Heart left ventricle (tissue), 16 donors: ENCODE results near the gene ATXN7L1. TPM values are rescaled to one million over a fixed set of nuclear protein-coding genes. Genes with fewer than 3 reads are reported as not detected.
A peak's percentile ranks its signal among the peaks of the same experiment; 100 is the strongest.

Experiments
- ATAC-seq, 4 donors: fragments of 200-7000 bp; cut with Tn5 transposase; one replicate each; pipeline ENCODE4 v1.9.1; 2020 to 2022; ENCODE audit warnings: moderate library complexity in 4 of 4, mild to moderate bottlenecking in 3 of 4, moderate number of reproducible peaks in 1 of 4
- DNase-seq, 5 donors: peaks; one replicate each; pipeline ENCODE4 v3.0.0-alpha.2; 2020
- H3K27ac ChIP-seq, 12 donors: fragments of 200-600 bp; sonication (generic) in 4 of 12; one replicate each; pipeline versions ENCODE4 v1.5.0 to v1.8.0; 2016 to 2022; ENCODE audit warnings: mild to moderate bottlenecking in 2 of 12
- H3K27me3 ChIP-seq, 9 donors: fragments of 200-600 bp; sonication (generic) in 2 of 9; one replicate each; pipeline versions ENCODE4 v1.5.1 to v1.8.0; 2016 to 2022; ENCODE audit warnings: mild to moderate bottlenecking in 3 of 9
- H3K36me3 ChIP-seq, 9 donors: fragments of 200-600 bp; sonication (generic) in 2 of 9; one replicate each; pipeline versions ENCODE4 v1.5.0 to v1.8.0; 2018 to 2022; ENCODE audit warnings: mild to moderate bottlenecking in 2 of 9
- H3K4me1 ChIP-seq, 12 donors: fragments of 200-600 bp; sonication (generic) in 4 of 12; one replicate each; pipeline versions ENCODE4 v1.5.0 to v1.8.0; 2016 to 2022; ENCODE audit warnings: mild to moderate bottlenecking in 3 of 12
- H3K4me3 ChIP-seq, 12 donors: fragments of 200-600 bp; sonication (generic) in 4 of 12; one replicate each; pipeline versions ENCODE4 v1.5.0 to v1.8.0; 2017 to 2022; ENCODE audit warnings: mild to moderate bottlenecking in 9 of 12, moderate library complexity in 4 of 12
- H3K9me3 ChIP-seq, 12 donors: fragments of 200-600 bp; sonication (generic) in 4 of 12; one replicate each; pipeline versions ENCODE4 v1.5.0 to v1.8.0; 2016 to 2022; ENCODE audit warnings: mild to moderate bottlenecking in 1 of 12
- CTCF ChIP-seq, 12 donors: fragments of 200-600 bp; sonication (generic) in 4 of 12; IDR thresholded peaks; one replicate each; pipeline versions ENCODE4 v1.5.0 to v1.8.0; 2018 to 2022; ENCODE audit warnings: antibody characterized with exemption in 12 of 12, mild to moderate bottlenecking in 5 of 12
- POLR2A ChIP-seq, 2 donors: fragments of 450-650 bp; IDR thresholded peaks; one replicate each; pipeline ENCODE4 v1.6.1; 2017; ENCODE audit warnings: antibody characterized with exemption in 2 of 2, mild to moderate bottlenecking in 2 of 2, moderate library complexity in 2 of 2
- WGBS, 4 donors: extraction: QIAGEN DNeasy Blood & Tissue Kit in 2 of 4; methylation state at CpG; one replicate each; pipeline versions ENCODE4 v1.1.5 to v1.1.7; 2013 to 2018; 5-methylcytosine and 5-hydroxymethylcytosine counted together
- intact Hi-C, 10 donors: fragments of 100-400 bp; cut with DNase I; formaldehyde crosslinking; loops; one replicate each; pipeline versions ENCODE4 v1.11.1 to v1.14.2; 2022
- polyA plus RNA-seq, 2 donors: library from polyadenylated mRNA; stranded (reverse); fragments of 200-250 nt; gene quantifications; one replicate each; pipeline ENCODE4 v1.2.3, GENCODE V29; 2013
- total RNA-seq, 9 donors: library from RNA; depleted of rRNA in 2 of 9; stranded (reverse); fragments of >200 nt in 2 of 9; fragmentation: NEBNext Ultra II Directional in 3 of 9; extraction: Animal tissue kit (Norgen Biotek cat#: 25700) in 3 of 9; gene quantifications; one replicate each; pipeline versions ENCODE4 v1.1.0 to v1.2.4, GENCODE V29; 2016 to 2023
- donor health status: ischemic (EF 13 %, LVEDD 7.1; RV severe dilation, severe dysfunction).
- donor health status: healthy with polysubstance abuse.
- donor health status: DM: no; HTN: yes; CAD: no.
- donor health status: DM: no; HTN: no; CAD: no.
- donor health status: ischemic (EF 25% LVEDD 6.9; RV normal size, moderate dysfunction).
- donor health status: ischemic (EF 25% LVEDD 5.7; RV mildly dilated, moderate dysfunction).
- donor health status: healthy.
- donor health status: DM: yes; HTN: yes; CAD: no.
- donor health status: ischemic (EF 35%, LVEDD 5.7; RV mildly dilated, moderate dysfunction).
- donor health status: nonischemic (EF 11% LVEDD 7.7; RV severe dilation, severe dysfunction).
- donor health status: DM: yes; HTN: yes; CAD: no.
- donor health status: PGD.
- donor health status: ischemic (EF 29% LVEDD 5.4; RV normal size, mild dysfunction).
- donor health status: nonischemic (EF 23%, LVEDD 6.1; RV moderate dilation, normal function).

Gene ATXN7L1
- total and polyA plus RNA-seq, 11 donors: 2.0 to 10.6 (median 3.6) TPM

GRCh38 chr7:105653441-105654005, 222.9 kb downstream of the ATXN7L1 start:
- Histone ChIP-seq H3K4me3 (no peak overlapping the region), H3K4me1 (peaks cover 0 to 24% (median 15%) of the 10 kb centered on the region in 12 donors), H3K36me3 (peaks cover 0 to 20% (median 0%) of the 10 kb centered on the region in 9 donors), H3K9me3 (no peaks in the 10 kb centered on the region), H3K27me3 (no peaks in the 10 kb centered on the region), H3K27ac (no peak overlapping the region)
- DNase-seq (no peak), ATAC-seq (no peak)
- intact Hi-C loops: loop anchor here (2.0 to 10.0 kb wide), 15 partner anchors 37 to 514 kb away; partner anchors contain the start of gene ATXN7L1 (in 7 of the 10)
- no peak for TF ChIP-seq CTCF (IDR thresholded peaks at IDR 0.05)
- TF ChIP-seq POLR2A (IDR thresholded peaks at IDR 0.05): no peak
- WGBS, 4 donors: 86 to 95% (median 88%) methylated on average over 6 of the region's 6 CpGs

- no peak overlapping the region for H3K27ac ChIP-seq
- peaks cover 0 to 25% (median 15%) of the 10 kb centered on the region in 12 donors for H3K4me1 ChIP-seq
- no peaks in the 10 kb centered on the region for H3K27me3 ChIP-seq
- H3K9me3 ChIP-seq: no peaks in the 10 kb centered on the region
- intact Hi-C loops: loop anchor here (1.0 to 10.0 kb wide), 16 partner anchors 38 to 515 kb away; partner anchors contain the start of gene ATXN7L1 (in 7 of the 10)
- DNase-seq (peak; percentile 68 to 86 (median 78)), ATAC-seq (peak; percentile 68 to 94 (median 90))
- TF ChIP-seq POLR2A (IDR thresholded peaks at IDR 0.05): no peak
- peak; percentile 81 to 91 (median 86) for TF ChIP-seq CTCF (IDR thresholded peaks at IDR 0.05)
- no peak overlapping the region for H3K4me3 ChIP-seq
- 35 to 42% (median 42%) methylated on average over 8 of the region's 8 CpGs for WGBS, 4 donors
- H3K36me3 ChIP-seq: peaks cover 0 to 20% (median 0%) of the 10 kb centered on the region in 9 donors
Measured at GRCh38 chr7:105652359-105652993, 223.9 kb downstream of the ATXN7L1 start.

- Histone ChIP-seq H3K4me3 (no peak overlapping the region), H3K36me3 (peaks cover 0 to 20% (median 0%) of the 10 kb centered on the region in 9 donors), H3K9me3 (no peaks in the 10 kb centered on the region), H3K27ac (no peak overlapping the region), H3K27me3 (no peaks in the 10 kb centered on the region), H3K4me1 (peaks cover 0 to 25% (median 15%) of the 10 kb centered on the region in 12 donors)
- ATAC-seq (no peak), DNase-seq (no peak)
- intact Hi-C loops: loop anchor here (1.0 to 10.0 kb wide), 16 partner anchors 39 to 516 kb away; partner anchors contain the start of gene ATXN7L1 (in 7 of the 10)
- 91 to 100% (median 98%) methylated on average over 2 of the region's 2 CpGs for WGBS, 4 donors
- TF ChIP-seq POLR2A (IDR thresholded peaks at IDR 0.05): no peak
- TF ChIP-seq CTCF (IDR thresholded peaks at IDR 0.05): no peak
Measured at GRCh38 chr7:105651798-105652197, 224.6 kb downstream of the ATXN7L1 start.

GRCh38 chr7:105650382-105650970, 225.9 kb downstream of the ATXN7L1 start:
- Histone ChIP-seq H3K9me3 (no peaks in the 10 kb centered on the region), H3K4me3 (no peak overlapping the region), H3K27ac (no peak overlapping the region), H3K27me3 (no peaks in the 10 kb centered on the region), H3K36me3 (peaks cover 0 to 20% (median 0%) of the 10 kb centered on the region in 9 donors), H3K4me1 (peaks cover 0 to 15% (median 6%) of the 10 kb centered on the region in 12 donors)
- intact Hi-C loops: loop anchor here (5.0 to 10.0 kb wide), 11 partner anchors 104 to 517 kb away; partner anchors contain the start of gene ATXN7L1 (in 7 of the 10)
- no peak for ATAC-seq
- WGBS, 4 donors: 92 to 96% (median 94%) methylated on average over 2 of the region's 2 CpGs
- no peak for DNase-seq
- TF ChIP-seq CTCF (IDR thresholded peaks at IDR 0.05) (no peak), POLR2A (IDR thresholded peaks at IDR 0.05) (no peak)
